Measurements from ENCODE around the gene FRS3.

The FRS3 gene

DNA sequence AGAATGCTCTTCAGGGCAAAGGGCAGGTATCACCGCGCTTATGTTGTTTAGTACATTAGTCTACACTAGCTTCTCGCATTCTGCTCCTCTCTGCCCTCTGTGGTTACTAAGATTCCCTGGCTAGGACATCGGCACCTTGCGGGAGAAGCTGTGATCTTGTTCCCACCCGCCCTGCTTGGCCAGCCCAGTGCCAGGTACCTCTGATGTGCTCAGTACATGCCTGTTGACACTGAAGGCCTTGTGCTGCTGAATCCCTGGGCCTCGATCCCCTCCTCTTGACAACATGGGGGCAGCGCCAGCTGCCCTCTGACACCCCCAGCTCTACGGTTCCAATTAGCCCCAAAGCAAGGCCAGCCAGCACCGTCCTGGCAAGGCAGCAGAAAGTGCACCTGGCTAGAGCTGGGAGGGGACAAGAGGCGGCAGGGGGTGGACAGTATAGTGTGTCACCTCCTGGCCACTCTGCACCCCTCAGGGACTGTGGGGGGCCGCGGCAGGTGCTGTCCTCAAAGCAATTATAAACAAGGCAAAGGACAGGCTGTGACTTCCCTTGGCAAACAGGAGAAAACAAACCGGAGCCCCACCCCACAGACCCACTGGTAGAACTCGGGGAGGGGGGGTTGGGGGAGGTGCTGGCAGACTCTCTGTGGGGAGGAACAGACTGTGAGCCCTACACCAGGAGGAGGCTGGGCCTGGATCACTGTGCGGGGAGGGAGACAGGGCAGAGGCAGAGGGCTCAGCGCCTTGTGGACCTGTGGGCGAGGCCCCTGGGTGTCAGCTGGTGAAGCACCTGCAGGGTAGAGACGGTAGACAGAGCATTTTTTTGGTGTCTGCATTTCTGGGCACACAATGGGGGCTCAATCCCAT lies 51.4 kb downstream of the FRS3 start:
- no peak for DNase-seq (ENCODE audit: low read depth)

DNA sequence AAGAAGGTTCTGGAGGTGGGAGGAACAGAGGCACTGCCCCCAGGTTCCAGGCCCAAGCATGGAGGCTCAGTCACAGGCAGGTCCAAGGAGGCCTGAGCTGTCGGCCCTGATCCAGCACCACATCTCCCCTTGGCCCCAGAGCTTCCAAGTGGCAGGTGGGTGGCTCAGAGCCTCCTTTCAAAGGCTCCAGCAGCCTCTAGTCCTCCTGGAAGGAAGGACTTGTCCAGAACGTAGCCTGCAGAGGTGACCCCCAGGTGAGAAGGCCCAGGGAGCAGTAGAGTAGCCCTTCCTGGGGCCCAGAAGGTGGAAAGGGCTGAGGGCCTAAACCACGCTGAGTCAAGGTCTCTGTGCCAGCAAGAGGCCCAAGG lies 52.0 kb downstream of the FRS3 start:
- DNase-seq (ENCODE audit: low read depth) = no peak

DNA sequence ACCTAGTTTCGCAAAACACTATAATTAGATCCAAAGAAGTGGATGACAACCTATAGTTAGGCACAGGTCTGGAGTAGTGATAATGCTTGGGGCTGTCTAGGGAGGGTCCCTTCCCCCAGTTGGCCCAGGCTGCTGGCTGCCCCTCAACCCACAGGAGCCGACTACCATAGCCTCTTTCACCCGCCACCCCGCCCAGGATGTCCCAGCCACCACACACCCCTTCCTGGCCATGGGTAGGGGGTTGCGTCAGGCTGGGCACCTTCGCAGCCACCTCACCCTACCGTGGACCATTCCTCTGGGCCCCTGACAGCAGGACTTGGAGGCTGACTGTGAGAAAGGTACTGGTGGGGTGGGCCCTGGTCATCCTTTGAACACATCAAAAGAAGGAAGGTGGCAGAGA lies 52.8 kb downstream of the FRS3 start:
- DNase-seq (ENCODE audit: low read depth) = no peak

DNA sequence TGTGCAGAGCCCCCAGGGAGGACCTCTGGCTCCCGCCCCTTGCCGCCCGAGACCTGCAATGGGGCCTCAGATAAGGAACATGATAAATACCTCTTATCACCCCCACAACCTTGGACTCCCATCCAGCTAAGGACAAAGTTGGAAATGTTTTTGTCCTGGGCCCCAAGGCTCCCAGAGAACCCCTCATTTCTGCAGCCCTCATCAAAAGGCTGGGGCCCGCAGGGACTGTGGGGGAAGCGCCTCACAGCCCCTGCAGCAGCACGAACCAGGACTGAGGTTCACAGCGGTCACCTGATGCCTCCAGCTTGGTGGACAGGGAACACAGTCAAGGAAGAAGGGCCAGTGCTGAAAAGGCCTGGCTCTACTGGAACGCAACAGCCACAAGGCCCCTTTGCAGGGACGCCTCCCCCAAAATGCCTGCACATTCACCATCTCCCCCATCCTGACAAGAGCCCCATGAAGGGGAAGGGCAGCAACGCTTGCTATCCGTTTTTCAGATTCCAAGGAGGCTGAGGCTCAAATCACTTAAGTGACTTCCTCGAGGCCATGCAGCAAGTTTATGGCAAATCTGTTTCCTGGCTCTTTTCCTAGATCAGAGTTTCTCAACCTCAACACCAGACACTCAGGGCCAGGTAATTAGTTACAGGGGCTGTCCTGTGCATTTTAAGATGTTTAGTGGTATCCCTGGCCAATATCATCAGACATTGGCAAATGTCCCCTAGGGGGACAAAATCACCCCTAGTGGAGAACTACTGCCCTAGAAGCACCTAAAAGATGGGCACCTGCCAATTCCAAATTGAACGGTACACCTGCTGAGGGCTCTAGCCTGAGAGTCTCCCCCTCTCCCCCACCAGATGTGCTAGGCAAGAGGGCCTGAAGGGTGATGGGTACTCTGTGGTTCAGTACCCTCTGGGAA lies 54.9 kb downstream of the FRS3 start:
- no peak for DNase-seq (ENCODE audit: low read depth)

DNA sequence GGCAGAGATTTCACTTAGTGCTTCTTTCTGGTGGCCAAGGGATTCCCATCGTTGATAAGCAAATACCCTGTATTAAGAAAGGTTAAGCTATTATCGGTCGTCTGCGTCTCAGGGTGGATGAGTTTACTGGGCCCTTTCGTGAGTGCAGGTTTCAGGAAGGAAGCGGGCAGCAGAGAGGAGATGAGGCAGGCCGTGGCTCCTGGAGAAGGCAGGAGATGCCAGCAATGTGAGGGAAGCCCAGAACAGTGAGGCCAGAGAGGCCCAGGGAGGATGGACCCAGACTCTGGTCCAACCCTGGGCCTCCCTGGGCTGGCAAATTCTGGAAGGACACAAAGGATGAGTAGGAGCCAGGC lies 55.5 kb downstream of the FRS3 start:
- no peak for DNase-seq (ENCODE audit: low read depth)

DNA sequence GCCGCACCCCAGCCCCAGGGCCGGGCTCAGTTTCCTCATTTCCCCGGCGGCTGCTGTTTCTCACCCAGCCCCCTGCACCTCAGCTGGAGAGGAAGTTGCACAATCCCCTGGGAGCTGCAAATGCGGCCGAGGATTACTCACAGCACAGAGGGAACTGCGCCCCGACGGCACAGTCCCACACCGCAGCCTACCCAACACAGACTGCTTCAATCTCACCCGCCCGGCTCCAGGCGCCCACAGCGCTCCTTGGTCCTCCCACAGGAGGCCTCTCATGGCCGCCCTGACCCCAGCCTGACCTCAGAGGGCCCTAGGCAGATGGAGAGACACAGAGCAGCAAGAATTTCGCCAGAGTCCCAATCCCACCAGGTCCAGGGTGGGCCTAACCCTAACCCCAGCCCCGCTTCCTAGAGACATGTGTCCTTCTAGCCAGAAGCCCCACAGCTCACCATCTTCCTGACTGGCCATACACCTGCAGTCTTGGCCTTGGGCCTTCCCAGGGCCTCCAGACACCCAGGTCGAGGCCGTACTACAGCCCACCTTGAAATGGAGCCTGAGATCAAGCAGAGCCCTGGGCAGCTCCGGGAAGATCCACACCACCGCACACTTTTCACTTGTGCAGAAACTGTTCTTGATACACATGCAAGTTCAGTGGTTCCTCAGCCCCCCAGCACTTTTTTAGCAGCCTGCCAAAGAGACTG lies 56.0 kb downstream of the FRS3 start:
- peak; percentile 84 for DNase-seq (ENCODE audit: low read depth)

DNA sequence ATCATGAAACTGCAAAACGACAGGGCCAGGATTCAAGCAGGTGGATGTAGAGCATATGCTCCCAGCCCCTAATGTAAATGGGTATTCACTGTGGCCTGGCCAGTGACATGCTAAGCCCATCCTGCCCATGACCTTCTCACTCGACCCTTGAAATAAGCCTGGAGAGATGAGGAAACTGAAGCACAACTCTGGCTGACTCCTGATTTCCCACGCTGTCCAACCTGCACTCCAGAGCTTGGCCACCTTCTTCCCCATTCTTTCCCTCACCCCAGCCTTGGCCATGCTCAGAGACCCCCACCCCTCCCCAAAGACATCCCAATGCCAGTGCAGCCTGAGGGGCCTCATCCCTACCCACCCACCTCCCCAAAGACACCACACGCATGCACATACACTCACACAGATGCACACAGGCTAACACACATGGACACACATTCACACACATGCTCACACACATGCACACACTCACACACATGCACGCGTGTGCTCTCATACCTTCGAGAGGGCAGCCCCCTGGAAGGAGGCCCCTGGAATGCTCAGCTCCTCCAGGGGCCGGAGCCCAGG lies 56.7 kb downstream of the FRS3 start:
- no peak for DNase-seq (ENCODE audit: low read depth)

DNA sequence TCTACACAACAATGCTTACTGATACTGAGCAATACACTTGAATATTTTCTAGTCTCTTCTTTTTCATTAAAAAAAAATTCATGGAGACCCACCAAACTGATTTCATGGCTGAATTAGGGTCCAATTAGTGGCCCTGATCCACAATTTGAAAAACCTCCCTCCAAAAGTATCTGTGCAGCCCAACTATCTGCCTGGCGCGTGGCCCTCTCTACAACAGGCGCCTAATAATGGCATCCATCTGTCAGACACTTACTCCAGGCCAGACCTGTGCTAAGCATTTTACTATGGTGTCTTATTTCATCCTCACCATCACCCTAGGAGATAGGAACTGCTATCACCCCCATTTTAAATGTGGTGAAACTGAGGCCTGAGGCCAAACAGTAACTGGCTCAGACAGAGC lies 58.3 kb downstream of the FRS3 start:
- no peak for DNase-seq (ENCODE audit: low read depth)

DNA sequence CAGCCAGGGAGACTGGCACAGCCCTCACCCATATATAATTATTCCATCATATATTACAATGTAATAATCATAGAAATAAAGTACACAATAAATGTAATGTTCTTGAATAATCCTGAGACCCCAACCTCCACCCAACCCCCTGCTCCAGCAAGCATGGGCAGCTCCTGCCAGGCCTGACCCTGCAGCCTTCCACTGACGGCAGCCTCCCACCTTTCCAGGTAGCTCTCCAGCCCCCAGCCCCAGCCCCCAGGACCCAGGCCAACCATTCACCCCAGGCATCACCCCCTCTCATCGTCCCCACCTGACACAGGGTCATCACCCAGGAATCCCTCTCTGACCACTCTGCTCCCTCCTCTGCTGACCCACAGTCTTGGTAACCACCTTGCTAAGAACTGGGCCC lies 58.9 kb downstream of the FRS3 start:
- DNase-seq (ENCODE audit: low read depth) = no peak

DNA sequence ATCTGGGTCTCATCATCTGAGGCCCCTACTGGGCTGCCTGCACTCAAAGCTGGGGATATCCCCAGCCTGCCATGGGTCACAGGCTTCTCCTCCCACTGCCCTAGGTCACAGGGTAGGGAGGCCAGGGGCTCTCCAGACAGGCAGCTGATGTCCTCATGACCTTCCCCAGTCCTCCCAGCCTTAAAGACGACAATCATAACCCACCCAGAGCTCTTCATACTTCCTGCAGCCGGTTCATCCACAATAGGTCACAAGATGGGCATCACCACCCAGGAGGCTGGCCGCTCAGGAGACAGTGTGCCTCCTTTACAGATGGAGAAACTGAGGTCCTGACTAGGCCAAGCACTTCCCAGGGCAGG lies 59.5 kb downstream of the FRS3 start:
- no peak for DNase-seq (ENCODE audit: low read depth)

Measured in GM04504 (cell line).